Skin epidermis (tissue), 12 donors: ENCODE results near the gene FLT3.
"Not testable (repeated sequence)": the region's sequence is repeated elsewhere in the genome, so short reads cannot be mapped to it uniquely, and the experiment has no call there.

Source experiments
- H3K27ac ChIP-seq, 21 experiments: fragments of 200-600 bp; sonication (generic) in 11 of 21; one replicate each; pipeline ENCODE4 v1.5.0; 2020; ENCODE audit warnings: mild to moderate bottlenecking in 3 of 21, inconsistent platforms in 2 of 21, moderate library complexity in 2 of 21
- H3K4me3 ChIP-seq, 7 experiments: fragments of 200-600 bp; sonication (generic) in 2 of 7; one replicate each; pipeline ENCODE4 v1.5.0; 2020; ENCODE audit warnings: inconsistent platforms in 2 of 7, mild to moderate bottlenecking in 2 of 7, moderate library complexity in 1 of 7

Gene FLT3

DNA sequence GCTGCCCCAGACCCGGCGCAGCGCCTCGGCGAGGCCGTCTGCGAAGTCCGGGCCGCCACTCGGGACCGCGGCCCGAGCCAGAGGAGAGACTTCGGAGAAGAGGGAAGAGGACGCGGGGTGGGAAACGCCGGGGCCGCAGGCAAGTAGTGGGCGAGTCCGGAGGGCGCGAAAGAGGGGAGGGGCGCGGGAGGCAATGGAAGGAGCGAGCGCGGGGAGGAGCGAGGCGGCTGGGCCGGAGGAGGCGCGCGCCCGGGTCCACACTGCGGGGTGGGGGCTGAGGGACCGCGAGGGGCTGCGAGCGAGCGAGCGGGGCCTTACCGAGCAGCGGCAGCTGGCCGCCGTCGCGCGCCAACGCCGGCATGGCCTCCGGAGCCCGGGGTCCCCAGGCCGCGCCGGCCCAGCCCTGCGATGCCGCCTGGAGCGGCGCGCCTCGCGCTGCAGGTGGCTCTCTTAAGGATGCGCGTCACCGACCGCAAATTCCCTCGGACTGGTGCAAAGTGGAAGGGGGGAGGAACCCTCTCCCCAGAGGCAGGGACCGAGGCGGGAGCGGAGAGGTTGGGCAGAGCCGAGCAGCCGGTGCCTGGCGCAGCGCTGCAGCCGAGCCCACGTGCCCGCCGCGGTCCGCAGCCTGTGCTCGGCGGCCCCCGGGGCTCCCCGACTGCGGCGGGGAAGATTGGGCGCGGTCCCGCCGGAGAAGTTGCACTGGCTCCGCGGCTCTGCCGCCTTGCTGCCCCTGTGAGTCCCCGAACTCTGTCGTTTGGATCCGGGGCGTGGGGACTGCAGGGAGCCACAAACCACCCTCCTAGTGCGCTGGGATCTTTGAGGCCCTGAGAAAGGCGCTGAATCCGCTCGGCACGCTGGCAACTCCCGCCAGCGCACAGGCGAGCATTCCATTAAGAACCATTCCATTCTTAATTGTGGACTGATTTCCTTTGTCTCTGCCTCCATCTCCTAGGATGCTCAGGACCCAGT is at the start of gene FLT3:
Gene FLT3 (minus strand): TSS at position 427 of the 972 bp plus-strand sequence. CDS start 66 bp downstream, at position 361.
- Histone ChIP-seq H3K4me3 (peak within 1 kb of the TSS; percentile 18 to 46 (median 30)), H3K27ac (peak within 1 kb of the TSS in 2 of 21 experiments; percentile 46 to 47)

DNA sequence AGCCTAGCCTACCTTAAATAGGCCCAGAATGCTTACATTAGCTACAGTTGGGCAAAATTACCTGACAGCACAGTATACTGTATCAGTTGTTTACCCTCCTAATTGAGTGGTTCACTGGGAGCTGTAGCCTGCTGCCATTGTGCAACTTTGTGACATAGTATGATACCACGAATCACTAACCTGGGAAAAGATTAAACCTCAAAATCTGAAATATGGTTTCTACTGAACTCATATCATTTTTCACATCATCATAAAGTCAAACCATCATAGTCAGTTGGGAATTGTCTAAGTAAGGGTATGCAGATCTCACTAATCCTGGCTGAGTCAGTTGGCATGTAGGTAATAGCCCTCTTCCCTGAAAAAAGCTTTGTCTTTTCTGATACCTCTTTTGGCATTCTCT is 47.1 kb upstream of the FLT3 start:
- H3K4me3 ChIP-seq, result no peak overlapping the region
- no peak overlapping the region for H3K27ac ChIP-seq

DNA sequence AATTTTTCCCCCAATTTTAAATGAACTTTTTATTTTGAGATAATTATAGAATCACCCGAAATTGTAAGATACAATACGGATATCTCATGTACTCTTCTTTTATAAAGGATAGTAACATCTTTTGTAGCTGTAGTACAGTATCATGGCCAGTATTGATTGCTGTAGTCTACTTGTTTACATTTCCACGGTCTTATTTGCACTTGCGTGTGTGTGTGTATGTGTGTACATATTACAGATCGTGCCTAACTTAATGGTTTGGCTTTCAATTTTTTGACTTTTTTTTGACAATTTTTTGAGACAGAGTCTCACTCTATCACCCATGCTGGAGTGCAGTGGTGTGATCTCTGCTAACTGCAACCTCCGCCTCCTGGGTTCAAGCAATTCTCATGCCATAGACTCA is 44.7 kb upstream of the FLT3 start:
- no peak overlapping the region for H3K27ac ChIP-seq
- H3K4me3 ChIP-seq, result no peak overlapping the region

DNA sequence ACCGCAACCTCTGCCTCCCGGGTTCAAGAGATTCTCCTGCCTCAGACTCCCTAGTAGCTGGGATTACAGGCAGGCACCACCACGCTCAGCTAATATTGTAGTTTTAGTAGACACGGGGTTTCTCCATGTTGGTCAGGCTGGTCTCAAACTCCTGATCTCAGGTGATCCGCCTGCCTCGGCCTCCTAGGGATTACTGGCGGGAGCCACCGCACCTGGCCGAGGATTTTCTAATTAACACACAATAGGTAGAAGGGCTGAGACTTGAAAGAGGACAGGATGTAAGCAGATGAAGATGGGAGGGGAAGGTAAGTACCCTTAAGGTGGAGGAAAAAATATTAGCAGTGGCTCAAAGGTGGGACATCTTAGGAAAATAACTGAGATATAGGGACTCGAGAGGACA is 41.2 kb upstream of the FLT3 start:
- not testable (repeated sequence) for H3K27ac ChIP-seq

DNA sequence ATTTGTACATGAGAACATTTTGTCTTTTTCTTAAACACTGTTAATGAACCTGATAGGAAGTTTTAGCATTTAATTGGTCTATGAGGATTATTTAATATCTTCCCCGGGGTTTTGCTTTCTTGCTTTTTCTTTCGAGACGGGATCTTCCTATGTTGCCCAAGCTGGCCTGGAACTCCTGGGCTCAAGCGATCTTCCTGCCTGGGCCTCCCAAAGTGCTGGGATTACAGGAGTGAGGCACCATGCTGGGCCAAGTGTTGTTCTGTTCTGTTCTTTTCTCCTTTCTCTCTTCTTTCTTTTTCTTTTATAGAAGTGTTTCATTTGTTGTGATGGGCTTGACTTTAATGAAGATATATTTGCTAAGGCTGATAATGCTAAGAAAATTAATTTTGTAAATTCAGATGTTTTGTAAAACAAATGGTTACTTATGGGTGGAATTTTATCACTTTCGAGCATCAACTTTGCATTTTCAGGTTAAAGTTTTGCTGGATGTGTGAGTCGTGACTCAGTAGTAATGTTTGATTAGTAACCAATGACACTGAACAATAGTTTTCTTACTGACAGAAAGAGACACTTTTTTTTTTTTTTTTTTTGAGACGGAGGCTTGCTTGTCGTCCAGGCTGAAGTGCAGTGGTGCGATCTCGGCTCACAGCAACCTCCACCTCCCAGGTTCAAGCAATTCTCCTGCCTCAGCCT is 40.2 kb upstream of the FLT3 start:
- H3K27ac ChIP-seq, result peak overlapping the region in 5 of 21 experiments; percentile 97 to 100 (median 100)
- peak overlapping the region in 4 of 7 experiments; percentile 76 to 98 (median 80) for H3K4me3 ChIP-seq

More for the DNA sequence above, 41.2 kb upstream of the FLT3 start:
- H3K4me3 ChIP-seq, result not testable (repeated sequence)

DNA sequence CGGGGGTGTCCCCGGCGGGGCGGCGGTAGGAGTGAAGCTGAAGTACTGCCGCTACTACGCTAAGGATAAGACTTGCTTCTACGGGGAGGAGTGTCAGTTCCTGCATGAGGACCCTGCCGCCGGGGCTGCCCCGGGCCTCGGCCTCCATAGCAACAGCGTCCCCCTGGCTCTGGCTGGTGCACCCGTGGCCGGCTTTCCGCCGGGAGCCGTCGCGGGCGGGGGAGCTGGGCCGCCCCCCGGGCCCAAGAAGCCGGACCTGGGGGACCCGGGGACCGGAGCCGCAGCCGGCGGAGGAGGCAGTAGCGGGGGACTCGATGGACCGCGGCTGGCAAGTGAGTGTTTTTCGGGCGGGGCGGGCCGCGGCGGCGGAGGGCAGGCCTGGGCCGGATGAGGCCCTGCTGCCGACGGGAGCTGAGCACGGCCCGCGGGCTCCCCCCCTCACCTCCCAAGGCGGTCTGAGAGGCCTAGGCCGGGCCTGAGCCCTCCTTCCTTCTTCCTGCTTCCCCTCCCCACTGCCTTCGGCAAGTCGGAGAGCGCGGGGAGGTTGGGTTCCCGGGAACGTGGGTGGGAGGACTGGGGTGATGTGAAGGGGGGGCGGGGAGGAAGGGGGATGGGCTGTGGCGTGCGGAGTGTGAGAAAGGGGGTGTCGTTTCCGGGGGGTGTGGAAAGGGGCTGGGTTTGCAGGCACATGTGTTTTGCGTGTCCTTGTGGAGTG is 38.5 kb upstream of the FLT3 start:
- peak overlapping the region; percentile 95 to 100 (median 99) for H3K27ac ChIP-seq
- H3K4me3 ChIP-seq, result peak overlapping the region; percentile 76 to 98 (median 87)

DNA sequence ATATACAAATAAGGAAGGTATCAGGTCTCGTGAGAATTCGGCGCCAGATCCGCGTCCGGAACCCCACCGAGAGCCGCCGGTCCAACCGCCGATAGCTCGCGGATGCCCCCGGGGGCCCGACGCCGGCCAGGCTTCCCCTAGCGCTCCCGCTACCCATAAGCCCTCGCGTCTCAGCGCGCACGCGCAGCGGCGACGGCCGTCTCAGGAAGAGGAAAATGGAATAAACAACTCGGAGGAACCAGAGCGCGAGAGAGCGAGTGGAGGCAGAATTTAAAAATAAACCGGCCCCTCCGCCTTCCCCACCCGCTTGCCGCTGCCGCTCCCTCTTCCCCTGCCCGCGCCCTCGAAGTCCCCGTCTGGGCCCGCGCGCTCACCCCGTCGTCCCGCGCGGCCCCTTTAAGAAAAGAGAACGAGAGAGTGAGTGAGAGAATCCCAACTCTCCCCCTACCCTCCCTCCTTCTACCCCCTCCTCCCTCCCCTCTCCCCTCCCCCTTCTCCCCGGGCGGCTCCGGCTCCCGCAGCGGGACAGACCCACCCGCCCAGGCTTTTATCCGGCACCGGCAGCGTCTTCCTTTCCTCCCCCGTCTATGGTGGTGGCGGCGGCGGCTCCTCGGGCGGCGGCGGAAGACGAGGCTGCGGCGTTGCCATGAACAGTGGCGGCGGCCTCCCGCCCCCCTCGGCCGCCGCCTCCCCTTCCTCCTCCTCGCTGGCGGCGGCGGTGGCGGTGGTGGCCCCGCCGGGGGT is 37.8 kb upstream of the FLT3 start, which contains the start of gene PAN3:
Gene PAN3 (plus strand): TSS at position 534 of the 744 bp plus-strand sequence. CDS start 113 bp downstream, at position 647.
- H3K4me3 ChIP-seq, result peak within 1 kb of the TSS; percentile 76 to 98 (median 87)
- H3K27ac ChIP-seq, result peak within 1 kb of the TSS; percentile 95 to 100 (median 99)

DNA sequence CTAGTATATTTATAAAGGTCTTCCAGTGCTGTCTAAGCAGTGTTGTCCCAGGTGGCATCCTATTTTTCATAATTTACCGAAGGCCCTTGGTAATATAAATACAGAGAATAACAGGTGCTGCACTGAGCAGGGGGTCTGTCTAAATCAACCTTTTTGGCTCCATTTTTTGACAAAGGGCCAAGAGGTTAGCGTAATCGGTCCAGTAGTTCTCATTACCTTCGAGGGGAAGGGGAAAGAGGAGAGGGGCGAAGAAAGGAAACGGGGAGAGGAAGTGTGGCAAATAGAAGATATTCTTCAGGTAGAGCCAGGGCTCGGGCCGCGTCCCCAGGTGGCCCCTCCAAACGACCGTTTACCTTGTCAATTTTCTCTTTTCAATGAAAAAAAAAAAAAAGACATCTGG is 37.2 kb upstream of the FLT3 start:
- Histone ChIP-seq H3K4me3 (peak overlapping the region; percentile 76 to 98 (median 87)), H3K27ac (peak overlapping the region; percentile 95 to 100 (median 99))

DNA sequence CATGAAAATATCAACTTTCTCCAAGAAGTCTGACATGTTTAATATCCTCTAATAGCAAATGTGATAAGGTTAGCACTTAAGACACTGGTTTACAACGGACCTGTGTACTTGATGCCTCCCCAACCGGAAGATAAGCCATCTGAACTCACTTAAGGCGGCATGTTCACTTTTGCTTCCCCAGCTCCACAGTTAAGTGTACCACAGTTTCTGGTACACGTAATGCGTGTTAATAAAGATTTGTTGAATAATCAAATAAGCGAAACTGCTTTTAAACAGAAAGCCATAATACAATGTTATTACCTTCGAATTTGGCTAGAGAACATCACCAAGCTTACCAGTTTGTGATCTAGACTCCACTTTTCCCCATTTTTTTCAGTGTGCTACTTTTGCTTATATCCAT is 36.5 kb upstream of the FLT3 start:
- H3K27ac ChIP-seq, result peak overlapping the region in 9 of 21 experiments; percentile 95 to 100 (median 99)

DNA sequence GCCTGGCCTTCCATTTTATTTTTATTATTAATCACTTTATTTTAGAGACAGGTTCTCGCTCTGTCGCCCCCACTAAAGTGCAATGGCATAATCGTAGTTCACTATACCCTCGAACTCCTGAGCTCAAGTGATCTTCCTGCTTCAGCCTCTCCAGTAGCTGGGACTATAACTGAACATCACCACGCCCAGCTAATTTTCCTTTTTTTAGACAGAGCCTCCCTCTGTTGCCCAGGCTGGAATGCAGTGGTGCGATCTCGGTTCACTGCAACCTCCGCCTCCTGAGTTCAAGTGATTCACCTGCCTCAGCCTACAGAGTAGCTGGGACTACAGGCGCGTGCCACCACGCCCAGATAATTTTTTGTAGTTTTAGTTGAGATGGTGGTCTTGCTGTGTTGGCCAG is 31.3 kb upstream of the FLT3 start:
- Histone ChIP-seq H3K4me3 (no peak overlapping the region), H3K27ac (no peak overlapping the region)

More for the DNA sequence above, 36.5 kb upstream of the FLT3 start:
- H3K4me3 ChIP-seq, result peak overlapping the region; percentile 76 to 98 (median 87)

DNA sequence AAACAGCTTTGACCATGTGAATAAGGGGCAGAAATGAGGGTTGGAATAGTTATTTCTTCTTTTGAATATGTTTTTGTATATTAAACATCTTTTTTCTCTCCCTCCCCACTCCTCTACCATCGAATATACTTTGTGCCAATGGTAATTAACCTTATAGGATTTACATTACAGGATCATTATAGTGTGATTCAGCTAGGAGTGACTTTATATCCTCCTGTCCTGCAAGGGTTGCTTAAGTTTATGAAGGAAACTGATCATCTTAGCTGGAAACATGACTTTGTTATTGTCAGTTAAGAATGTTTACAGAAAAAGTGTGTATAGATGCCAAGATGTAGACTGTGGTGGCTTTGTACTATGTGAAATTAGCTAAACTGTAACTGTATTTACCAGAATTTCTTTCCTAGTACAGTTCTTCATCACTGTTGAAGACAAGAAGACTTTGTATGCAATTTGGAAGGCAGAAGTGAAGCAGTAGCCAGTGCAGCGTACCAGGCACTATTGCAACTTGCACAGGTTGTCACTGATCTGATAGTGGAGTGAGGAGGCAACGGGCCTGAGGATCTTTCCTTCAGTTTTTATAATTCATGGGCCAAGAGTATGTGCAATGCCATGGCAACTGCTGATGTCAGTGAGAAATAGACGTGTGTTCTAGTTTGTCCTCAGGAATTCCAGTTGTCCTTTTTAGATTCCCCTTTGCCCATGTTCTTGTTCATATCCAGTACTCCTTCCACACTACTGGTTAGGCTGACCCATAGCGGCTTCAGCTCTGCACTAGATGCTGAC is 29.7 kb upstream of the FLT3 start:
- Histone ChIP-seq H3K27ac (no peak overlapping the region), H3K4me3 (no peak overlapping the region)

DNA sequence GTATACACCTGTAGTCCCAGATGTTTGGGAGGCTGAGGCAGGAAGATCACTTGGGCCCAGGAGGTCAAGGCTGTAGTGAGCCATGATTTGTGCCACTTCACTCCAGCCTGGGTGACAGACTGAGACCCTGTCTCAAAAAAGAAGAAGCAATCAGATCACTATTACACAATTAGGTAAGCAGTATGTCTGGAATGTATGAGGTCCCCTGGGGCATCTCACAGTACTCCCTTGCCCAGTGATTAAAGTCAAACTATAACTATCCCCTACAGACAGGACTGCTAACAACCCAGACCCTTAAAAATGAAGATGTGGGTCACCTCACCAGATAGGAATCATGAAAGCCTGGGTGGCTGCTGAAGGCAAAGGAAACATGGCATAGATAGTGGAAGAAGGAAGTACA is 28.6 kb upstream of the FLT3 start:
- H3K27ac ChIP-seq, result no peak overlapping the region
- H3K4me3 ChIP-seq, result no peak overlapping the region

DNA sequence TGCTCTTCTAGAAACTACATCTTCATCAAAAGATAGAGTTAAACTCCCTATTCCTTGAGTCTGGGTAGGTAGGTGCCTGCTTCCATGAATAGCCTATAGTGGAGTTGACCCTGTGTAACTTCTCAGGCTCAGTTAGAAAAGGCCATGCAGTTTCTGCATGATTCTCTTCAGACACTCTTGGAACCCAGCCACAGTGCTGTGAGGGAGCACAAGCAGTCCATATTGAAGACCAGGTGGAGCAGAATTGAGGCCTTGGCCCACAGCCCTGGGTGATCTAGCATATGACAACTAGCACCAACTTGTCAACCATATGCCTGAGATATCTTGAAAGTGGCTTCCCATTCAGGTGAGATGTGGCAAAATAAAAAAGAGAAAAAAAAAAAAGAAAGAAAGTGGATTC is 27.7 kb upstream of the FLT3 start:
- Histone ChIP-seq H3K27ac (no peak overlapping the region), H3K4me3 (no peak overlapping the region)

DNA sequence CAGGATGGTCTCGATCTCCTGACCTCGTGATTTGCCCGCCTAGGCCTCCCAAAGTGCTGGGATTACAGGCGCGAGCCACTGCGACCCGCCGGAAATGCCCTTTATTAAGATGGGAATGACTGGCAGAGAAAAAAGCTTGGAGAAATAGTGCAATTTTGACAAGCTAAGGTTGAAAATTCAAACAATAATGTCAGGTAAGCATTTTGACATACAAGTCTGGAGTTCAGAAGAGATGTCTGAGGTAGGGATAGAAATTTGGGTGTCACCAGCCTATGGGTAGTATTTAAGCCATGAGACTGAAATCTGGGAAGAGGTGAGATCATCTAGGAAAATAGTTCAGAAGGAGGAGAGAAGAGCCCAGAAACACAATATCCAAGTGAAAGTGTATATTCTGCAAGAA is 20.8 kb upstream of the FLT3 start:
- Histone ChIP-seq H3K27ac (no peak overlapping the region), H3K4me3 (no peak overlapping the region)

DNA sequence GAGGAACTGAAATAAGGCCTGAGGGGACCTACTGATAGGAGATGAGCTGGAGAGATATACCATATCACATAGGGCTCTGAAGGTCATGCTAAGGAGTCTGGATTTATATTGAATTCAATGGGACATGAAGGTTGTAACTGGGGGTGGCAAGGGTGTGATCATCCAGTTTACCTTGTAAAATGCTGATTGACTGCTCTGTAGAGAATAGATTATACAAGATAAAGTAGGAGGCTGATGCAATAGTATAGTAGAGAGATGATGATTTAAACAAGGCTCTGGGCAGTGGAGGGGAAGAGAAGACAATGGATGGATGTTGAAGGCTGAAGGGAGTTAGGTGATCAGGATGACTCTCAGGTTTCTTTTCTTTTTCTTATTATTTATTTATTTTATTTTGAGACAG is 19.9 kb upstream of the FLT3 start:
- H3K4me3 ChIP-seq, result no peak overlapping the region
- no peak overlapping the region for H3K27ac ChIP-seq

DNA sequence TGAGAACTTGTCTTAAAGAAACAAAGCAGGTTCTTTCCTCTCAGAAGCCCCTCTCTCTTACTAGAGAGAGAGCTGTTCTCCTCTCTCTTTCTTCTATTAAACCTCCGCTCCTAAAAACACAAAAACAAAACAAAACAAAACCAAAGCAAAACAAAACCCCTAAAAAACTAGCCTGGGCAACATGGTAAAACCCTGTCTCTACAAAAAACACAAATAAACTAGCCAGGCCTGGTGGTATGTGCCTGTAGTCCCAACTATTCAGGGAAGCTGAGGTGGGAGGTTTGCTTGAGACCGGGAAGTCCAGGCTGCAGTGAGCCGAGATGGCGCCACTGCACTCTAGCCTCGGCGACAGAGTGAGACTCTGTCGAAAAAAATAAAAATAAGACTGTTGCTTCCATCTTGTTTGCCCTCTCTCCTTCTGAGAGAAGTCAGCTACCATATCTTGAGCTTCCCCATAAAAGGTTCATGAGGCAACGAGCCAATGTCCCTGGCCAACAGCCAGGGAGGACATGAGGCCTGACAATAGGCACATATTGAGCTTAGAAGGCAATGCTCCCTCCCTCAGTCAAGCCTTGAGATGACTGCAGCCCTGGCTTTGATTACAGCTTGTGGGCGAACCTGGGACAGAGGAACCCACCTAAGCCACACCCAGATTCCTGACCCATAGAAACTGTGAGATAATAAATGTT is 17.5 kb upstream of the FLT3 start:
- no peak overlapping the region for H3K4me3 ChIP-seq
- no peak overlapping the region for H3K27ac ChIP-seq

DNA sequence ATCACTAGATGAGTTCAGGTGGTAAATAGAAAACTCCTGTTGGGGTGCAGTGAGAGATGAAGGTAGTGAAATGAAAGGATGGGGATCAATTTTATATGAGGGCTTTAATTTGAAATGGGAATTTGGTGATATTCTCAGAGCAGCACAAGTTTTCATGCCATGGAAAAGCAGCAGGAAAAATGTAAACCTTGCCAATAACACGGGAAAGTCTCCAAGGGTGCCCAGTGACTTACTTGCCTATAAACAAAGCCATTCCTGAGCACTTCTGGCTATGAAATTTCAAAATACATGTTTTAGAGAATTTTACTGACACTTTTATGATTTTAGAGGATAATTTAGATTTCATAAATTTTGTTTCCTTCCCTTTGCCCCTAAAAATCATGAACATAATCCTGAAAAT is 16.4 kb upstream of the FLT3 start:
- Histone ChIP-seq H3K4me3 (no peak overlapping the region), H3K27ac (no peak overlapping the region)

DNA sequence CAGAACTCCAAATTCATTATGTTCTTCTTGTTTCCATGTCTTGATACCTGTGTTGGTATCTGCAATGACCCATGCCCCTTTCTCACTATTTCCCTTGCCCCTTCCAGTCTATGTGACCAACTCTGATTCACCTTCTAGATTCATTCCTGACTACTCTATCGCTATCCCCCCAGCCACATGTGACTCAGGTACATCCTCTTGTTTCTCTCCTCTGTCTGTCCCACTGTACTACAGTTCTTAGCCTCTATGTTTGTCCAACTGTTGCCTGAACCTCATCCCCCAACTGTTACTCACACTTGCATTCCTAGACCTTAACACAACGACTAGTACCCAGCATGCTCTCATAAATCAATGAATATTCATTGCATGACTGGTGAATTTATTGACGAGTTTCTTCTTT is 10.0 kb upstream of the FLT3 start:
- Histone ChIP-seq H3K27ac (no peak overlapping the region), H3K4me3 (no peak overlapping the region)
